BLaER1 (cell line): ENCODE results near the gene LDAF1.
"Not testable (repeated sequence)": the region's sequence is repeated elsewhere in the genome, so short reads cannot be mapped to it uniquely, and the experiment has no call there.

Experiments
- H3K27ac ChIP-seq: shearing (Covaris generic); formaldehyde crosslinking; 2 replicates; pipeline ENCODE4 v1.8.1; 2022
- H3K27me3 ChIP-seq: shearing (Covaris generic); formaldehyde crosslinking; 2 replicates; pipeline ENCODE4 v1.8.1; 2022
- H3K36me3 ChIP-seq: shearing (Covaris generic); formaldehyde crosslinking; 2 replicates; pipeline ENCODE4 v1.8.1; 2022
- H3K4me1 ChIP-seq: shearing (Covaris generic); formaldehyde crosslinking; 2 replicates; pipeline ENCODE4 v1.8.1; 2022
- H3K4me2 ChIP-seq: shearing (Covaris generic); formaldehyde crosslinking; 2 replicates; pipeline ENCODE4 v1.8.1; 2022
- H3K4me3 ChIP-seq: shearing (Covaris generic); formaldehyde crosslinking; 2 replicates; pipeline ENCODE4 v1.8.1; 2022
- H3K9ac ChIP-seq: shearing (Covaris generic); formaldehyde crosslinking; 2 replicates; pipeline ENCODE4 v1.8.1; 2022
- H3K9me3 ChIP-seq: shearing (Covaris generic); formaldehyde crosslinking; 2 replicates; pipeline ENCODE4 v1.8.1; 2022
- H4K20me1 ChIP-seq: shearing (Covaris generic); formaldehyde crosslinking; 2 replicates; pipeline ENCODE4 v1.8.1; 2022
- Cebpa-rat ChIP-seq: shearing (Covaris generic); IDR thresholded peaks from 2 replicates; pipeline ENCODE4 v1.8.1; 2022

Gene LDAF1

GRCh38 chr16:21190599-21190998, 32.1 kb downstream of the LDAF1 start:
- H4K20me1 ChIP-seq: no peaks in the 10 kb centered on the region
- H3K27me3 ChIP-seq: no peaks in the 10 kb centered on the region
- H3K36me3 ChIP-seq: no peaks in the 10 kb centered on the region
- H3K9ac ChIP-seq: no peak overlapping the region
- H3K9me3 ChIP-seq: peaks cover 24% of the 10 kb centered on the region
- H3K4me3 ChIP-seq: no peak overlapping the region
- TF ChIP-seq Cebpa-rat: no peak
- no peak overlapping the region for H3K27ac ChIP-seq
- no peak overlapping the region for H3K4me2 ChIP-seq
- H3K4me1 ChIP-seq: peaks cover 39% of the 10 kb centered on the region

GRCh38 chr16:21192991-21193390, 34.5 kb downstream of the LDAF1 start:
- no peak overlapping the region for H3K4me3 ChIP-seq
- TF ChIP-seq Cebpa-rat: no peak
- H3K9me3 ChIP-seq: peaks cover 9% of the 10 kb centered on the region
- H3K36me3 ChIP-seq: no peaks in the 10 kb centered on the region
- H3K4me1 ChIP-seq: peaks cover 55% of the 10 kb centered on the region
- H4K20me1 ChIP-seq: no peaks in the 10 kb centered on the region
- H3K27me3 ChIP-seq: no peaks in the 10 kb centered on the region
- H3K9ac ChIP-seq: no peak overlapping the region
- H3K27ac ChIP-seq: no peak overlapping the region
- no peak overlapping the region for H3K4me2 ChIP-seq

DNA sequence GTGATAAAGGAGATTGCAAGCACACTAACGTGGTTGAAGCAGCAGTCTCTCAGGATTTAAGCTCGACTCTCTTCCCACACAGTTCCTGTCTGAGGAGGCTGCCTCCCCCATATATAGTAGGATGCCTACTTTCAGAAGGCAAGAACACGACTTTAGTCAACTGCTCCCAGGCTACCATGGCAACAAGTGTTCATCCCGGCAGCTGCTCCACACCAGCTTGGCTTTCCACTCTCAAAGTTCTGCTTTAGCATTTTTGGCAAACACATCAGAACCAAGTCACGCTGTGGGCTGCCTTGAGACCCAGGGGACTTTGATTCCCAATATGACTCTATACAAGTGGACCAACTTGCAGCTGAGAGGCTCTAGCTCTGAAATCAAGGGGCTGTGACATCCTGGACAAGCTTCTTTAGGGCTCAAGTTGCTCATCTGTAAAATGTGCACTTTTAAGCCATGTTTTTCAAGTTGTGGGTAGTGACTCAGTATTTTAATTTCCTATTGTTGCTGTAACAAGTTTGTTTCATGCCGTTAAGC, 36.4 kb downstream of the LDAF1 start:
- Histone ChIP-seq H4K20me1 (no peaks in the 10 kb centered on the region), H3K36me3 (no peaks in the 10 kb centered on the region), H3K9me3 (peaks cover 9% of the 10 kb centered on the region), H3K9ac (no peak overlapping the region), H3K4me1 (peaks cover 49% of the 10 kb centered on the region), H3K4me3 (no peak overlapping the region), H3K4me2 (peak overlapping the region; percentile 74), H3K27me3 (no peaks in the 10 kb centered on the region), H3K27ac (no peak overlapping the region)
- TF ChIP-seq Cebpa-rat: no peak

GRCh38 chr16:21195330-21195729, 36.9 kb downstream of the LDAF1 start:
- H3K27ac ChIP-seq, H4K20me1 ChIP-seq, H3K9ac ChIP-seq, H3K36me3 ChIP-seq, H3K4me3 ChIP-seq, H3K27me3 ChIP-seq, H3K9me3 ChIP-seq: not testable (repeated sequence)
- Histone ChIP-seq H3K4me1 (peaks cover 49% of the 10 kb centered on the region), H3K4me2 (peak overlapping the region; percentile 74)
- TF ChIP-seq Cebpa-rat: peak; percentile 81

DNA sequence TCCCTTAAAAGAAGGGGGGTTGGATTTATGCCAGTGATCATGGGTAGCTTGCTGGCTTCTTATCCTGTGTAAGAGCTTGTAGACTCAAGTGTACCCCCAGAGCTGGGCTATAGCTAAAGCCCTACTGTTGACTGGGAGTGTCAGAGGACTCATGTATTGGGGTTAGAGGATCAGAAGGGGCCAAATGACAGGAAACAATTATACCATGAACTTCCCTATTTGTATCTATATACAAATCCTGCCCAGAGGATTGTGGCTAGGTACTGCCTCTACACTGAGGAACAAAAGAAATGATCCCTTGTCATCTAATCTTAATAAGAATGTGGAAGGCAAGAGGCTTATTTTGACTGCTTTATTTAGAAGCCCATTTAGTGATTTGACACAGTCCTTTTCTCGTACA, 38.6 kb downstream of the LDAF1 start:
- Histone ChIP-seq H3K27ac (no peak overlapping the region), H3K4me1 (peaks cover 49% of the 10 kb centered on the region), H4K20me1 (no peaks in the 10 kb centered on the region), H3K9me3 (peaks cover 2% of the 10 kb centered on the region; the same call in 1 of the 2 replicates), H3K36me3 (no peaks in the 10 kb centered on the region), H3K4me2 (peak overlapping the region; percentile 45), H3K9ac (no peak overlapping the region), H3K27me3 (no peaks in the 10 kb centered on the region), H3K4me3 (no peak overlapping the region)
- TF ChIP-seq Cebpa-rat: no peak

DNA sequence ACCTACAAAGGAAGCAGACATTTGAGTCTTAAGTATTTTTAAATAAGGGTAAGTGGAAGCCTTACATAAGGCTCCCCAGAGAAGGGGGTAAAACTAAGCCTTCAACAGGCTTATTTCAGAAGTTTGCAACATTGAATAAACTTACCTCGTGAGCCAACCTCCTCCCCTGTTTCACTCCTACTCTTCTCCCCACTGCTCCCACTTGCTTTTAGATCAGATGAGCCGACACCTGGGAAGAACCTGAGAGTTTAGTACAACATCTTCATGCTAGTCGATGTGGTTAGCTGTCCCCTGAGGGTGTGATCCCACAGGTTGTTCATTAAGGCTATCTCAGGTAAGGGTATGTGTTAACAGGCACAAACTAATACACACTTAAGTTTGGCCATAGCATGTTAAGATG, 39.1 kb downstream of the LDAF1 start:
- H3K4me2 ChIP-seq: peak overlapping the region; percentile 45
- TF ChIP-seq Cebpa-rat: no peak
- no peaks in the 10 kb centered on the region for H3K27me3 ChIP-seq
- H3K9ac ChIP-seq: no peak overlapping the region
- H3K27ac ChIP-seq: no peak overlapping the region
- H3K4me1 ChIP-seq: peaks cover 49% of the 10 kb centered on the region
- no peak overlapping the region for H3K4me3 ChIP-seq
- H3K9me3 ChIP-seq: no peaks in the 10 kb centered on the region
- no peaks in the 10 kb centered on the region for H3K36me3 ChIP-seq
- H4K20me1 ChIP-seq: no peaks in the 10 kb centered on the region

GRCh38 chr16:21199607-21200218, 41.2 kb downstream of the LDAF1 start:
- Histone ChIP-seq H3K9ac (no peak overlapping the region), H3K4me3 (no peak overlapping the region), H3K4me2 (no peak overlapping the region), H3K27me3 (no peaks in the 10 kb centered on the region), H4K20me1 (no peaks in the 10 kb centered on the region), H3K27ac (no peak overlapping the region), H3K36me3 (no peaks in the 10 kb centered on the region), H3K4me1 (peaks cover 30% of the 10 kb centered on the region), H3K9me3 (no peaks in the 10 kb centered on the region)
- TF ChIP-seq Cebpa-rat: no peak

- Histone ChIP-seq H3K9me3 (no peaks in the 10 kb centered on the region), H3K27ac (no peak overlapping the region), H3K4me2 (no peak overlapping the region), H3K4me3 (no peak overlapping the region), H4K20me1 (no peaks in the 10 kb centered on the region), H3K27me3 (no peaks in the 10 kb centered on the region), H3K4me1 (no peaks in the 10 kb centered on the region), H3K36me3 (no peaks in the 10 kb centered on the region), H3K9ac (no peak overlapping the region)
- no peak for TF ChIP-seq Cebpa-rat
Measured at GRCh38 chr16:21203155-21203797, 44.8 kb downstream of the LDAF1 start.

DNA sequence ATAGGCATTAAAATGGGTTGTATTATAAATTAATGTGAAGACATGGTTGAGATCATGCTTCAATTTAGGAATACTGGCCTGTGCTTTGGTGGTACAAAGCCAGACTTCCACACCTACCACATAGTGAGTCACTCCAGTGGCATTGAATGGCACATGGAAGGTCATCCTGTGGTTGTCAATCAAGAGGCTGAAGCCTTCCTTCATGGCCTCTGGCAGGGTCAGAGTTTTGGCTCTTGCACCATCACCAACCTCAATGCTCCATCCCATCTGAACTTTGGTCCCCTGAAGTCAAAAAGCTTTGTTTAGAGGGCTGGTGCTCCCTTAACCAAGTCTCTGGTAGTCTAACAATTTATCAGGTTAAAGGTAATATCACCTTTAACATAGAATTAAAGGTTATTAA, 46.8 kb downstream of the LDAF1 start:
- TF ChIP-seq Cebpa-rat: no peak
- Histone ChIP-seq H3K4me2 (no peak overlapping the region), H3K9ac (no peak overlapping the region), H3K36me3 (no peaks in the 10 kb centered on the region), H3K9me3 (no peaks in the 10 kb centered on the region), H4K20me1 (no peaks in the 10 kb centered on the region), H3K4me1 (no peaks in the 10 kb centered on the region), H3K4me3 (no peak overlapping the region), H3K27me3 (no peaks in the 10 kb centered on the region), H3K27ac (no peak overlapping the region)

GRCh38 chr16:21206550-21206949, 48.1 kb downstream of the LDAF1 start:
- Histone ChIP-seq H3K4me2 (no peak overlapping the region), H3K27ac (no peak overlapping the region), H3K9me3 (no peaks in the 10 kb centered on the region), H3K36me3 (no peaks in the 10 kb centered on the region), H4K20me1 (no peaks in the 10 kb centered on the region), H3K9ac (no peak overlapping the region), H3K4me3 (no peak overlapping the region), H3K27me3 (no peaks in the 10 kb centered on the region), H3K4me1 (peaks cover 3% of the 10 kb centered on the region; the same call in 1 of the 2 replicates)
- no peak for TF ChIP-seq Cebpa-rat
